Adrenal gland (tissue), 12 donors: ENCODE data around the gene SLC30A3. TPM values are rescaled to one million over a fixed set of nuclear protein-coding genes. Genes with fewer than 3 reads are reported as not detected.

Experiments
- DNase-seq, 7 donors: peaks; one replicate each; pipeline ENCODE4 v3.0.0-alpha.2; 2019 to 2020
- H3K27ac ChIP-seq, 5 donors: fragments of 200-600 bp; sonication (generic) in 4 of 5; 1 replicate in 3 of 5; 2 replicates in 2 of 5; pipeline versions ENCODE4 v1.5.1 to v1.8.0; 2016 to 2020; ENCODE audit warnings: mild to moderate bottlenecking in 1 of 5
- H3K27me3 ChIP-seq: fragments of 200-600 bp; 2 replicates; pipeline ENCODE4 v1.8.0; 2021
- H3K36me3 ChIP-seq, 2 donors: fragments of 200-600 bp; replicated peaks in 1 of 2; 1 replicate in 1 of 2; 2 replicates in 1 of 2; pipeline versions ENCODE4 v1.5.1 to v1.8.0; 2018 to 2022
- H3K4me1 ChIP-seq, 2 donors: fragments of 200-600 bp; replicated peaks in 1 of 2; 1 replicate in 1 of 2; 2 replicates in 1 of 2; pipeline versions ENCODE4 v1.5.1 to v1.8.0; 2018 to 2021
- H3K4me3 ChIP-seq, 4 donors: fragments of 200-600 bp; sonication (generic) in 3 of 4; one replicate each; pipeline ENCODE4 v1.5.1; 2016 to 2018
- H3K9me3 ChIP-seq, 3 donors: fragments of 200-600 bp; sonication (generic) in 1 of 3; replicated peaks in 1 of 3; 1 replicate in 2 of 3; 2 replicates in 1 of 3; pipeline versions ENCODE4 v1.5.1 to v1.8.0; 2016 to 2021
- POLR2A ChIP-seq, 2 donors: fragments of 450-650 bp; IDR thresholded peaks; one replicate each; pipeline ENCODE4 v1.6.1; 2017; ENCODE audit warnings: antibody characterized with exemption in 2 of 2, mild to moderate bottlenecking in 2 of 2, moderate library complexity in 1 of 2
- WGBS, 4 donors: extraction: QIAGEN DNeasy Blood & Tissue Kit in 2 of 4; methylation state at CpG; one replicate each; pipeline versions ENCODE4 v1.1.5 to v1.1.7; 2013 to 2017; 5-methylcytosine and 5-hydroxymethylcytosine counted together
- intact Hi-C, 2 donors: fragments of 100-400 bp; cut with DNase I; formaldehyde crosslinking; loops; one replicate each; pipeline versions ENCODE4 v1.14.1 to v1.15.0; 2022 to 2023
- polyA plus RNA-seq, 3 donors: library from polyadenylated mRNA; stranded (reverse); fragments of 200-250 nt in 2 of 3; fragments of 350-450 nt in 1 of 3; fragmentation: Illumina TruSeq in 1 of 3; extraction: RNeasy Lipid Tissue Mini Kit (QIAGEN cat#74804) in 1 of 3; gene quantifications; one replicate each; pipeline ENCODE4 v1.2.3, GENCODE V29; 2013 to 2014
- total RNA-seq, 9 donors: library from RNA; depleted of rRNA in 4 of 9; stranded (reverse); fragments of >200 nt in 4 of 9; fragments of 120-200 nt in 1 of 9; fragmentation: NEBNext Ultra II Directional in 1 of 9; extraction: Animal tissue kit (Norgen Biotek cat#: 25700) in 1 of 9; gene quantifications; one replicate each; pipeline versions ENCODE4 v1.1.0 to v1.2.4, GENCODE V29; 2013 to 2023
- TF ChIP-seq, protein P1 (sequence below), 6 experiments: fragments of 450-650 bp in 4 of 6; fragments of 200-600 bp in 2 of 6; sonication (generic) in 1 of 6; IDR thresholded peaks; 1 replicate in 5 of 6; 2 replicates in 1 of 6; pipeline versions ENCODE4 v1.5.1 to v1.8.0; 2016 to 2021; ENCODE audit warnings: antibody characterized with exemption in 6 of 6, mild to moderate bottlenecking in 2 of 6, moderate library complexity in 1 of 6
- donor health status: healthy with polysubstance abuse.
- donor health status: Bipolar disorder and iron deficiency.
- donor health status: DM: yes; HTN: yes; CAD: no.
- donor health status: DM: no; HTN: no; CAD: no.
- donor health status: DM: no; HTN: no; CAD: no.
- donor health status: DM: yes; HTN: yes; CAD: no.

Gene SLC30A3
- total and polyA plus RNA-seq, 12 donors: 0.27 to 5.6 (median 1.9) TPM; not detected in 1

DNA sequence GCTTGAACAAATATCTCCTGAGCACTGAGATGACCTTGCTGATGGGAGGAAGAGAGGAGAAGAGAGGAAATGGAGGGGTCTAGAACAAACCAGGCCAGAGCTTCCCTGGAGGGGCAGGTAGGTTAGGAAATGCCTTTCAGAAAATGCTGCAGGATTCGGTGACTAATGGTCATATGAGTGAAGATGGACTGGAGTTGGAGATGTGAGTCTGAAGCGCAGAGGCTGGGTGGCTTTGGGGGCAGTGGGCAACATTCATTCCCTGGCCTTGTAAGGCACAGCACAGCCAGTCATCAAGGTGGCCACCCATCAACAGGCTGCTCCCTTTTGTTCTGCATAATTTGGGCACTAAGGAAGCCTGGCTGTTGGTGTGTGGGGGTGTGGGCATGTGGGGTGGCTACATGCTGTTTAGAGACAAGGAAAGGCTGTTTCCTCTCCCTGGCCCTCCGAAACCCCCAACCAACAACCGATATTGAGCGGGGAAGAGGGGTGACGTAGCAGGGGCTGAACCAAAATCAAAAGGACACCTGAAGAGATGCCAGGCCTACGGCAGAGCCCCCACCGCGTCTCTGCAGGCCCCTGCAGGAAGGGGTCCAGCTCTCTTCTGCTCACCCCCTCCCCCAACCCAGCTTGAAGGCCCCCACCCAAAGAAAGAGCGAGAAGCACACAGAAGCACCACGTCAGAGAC, 1.5 kb downstream of the SLC30A3 start:
- H3K4me3 ChIP-seq: no peak overlapping the region
- H3K4me1 ChIP-seq: peaks cover 23 to 37% of the 10 kb centered on the region in 2 donors
- intact Hi-C loops: no loop called here
- H3K9me3 ChIP-seq: no peaks in the 10 kb centered on the region
- 58 to 68% (median 64%) methylated on average over 11 of the region's 11 CpGs for WGBS, 4 donors
- H3K27ac ChIP-seq: no peak overlapping the region
- no peak for DNase-seq
- H3K27me3 ChIP-seq: peaks cover 7% of the 10 kb centered on the region
- no peaks in the 10 kb centered on the region for H3K36me3 ChIP-seq
- no peak for TF ChIP-seq POLR2A (IDR thresholded peaks at IDR 0.05)
- TF ChIP-seq, protein P1, sequence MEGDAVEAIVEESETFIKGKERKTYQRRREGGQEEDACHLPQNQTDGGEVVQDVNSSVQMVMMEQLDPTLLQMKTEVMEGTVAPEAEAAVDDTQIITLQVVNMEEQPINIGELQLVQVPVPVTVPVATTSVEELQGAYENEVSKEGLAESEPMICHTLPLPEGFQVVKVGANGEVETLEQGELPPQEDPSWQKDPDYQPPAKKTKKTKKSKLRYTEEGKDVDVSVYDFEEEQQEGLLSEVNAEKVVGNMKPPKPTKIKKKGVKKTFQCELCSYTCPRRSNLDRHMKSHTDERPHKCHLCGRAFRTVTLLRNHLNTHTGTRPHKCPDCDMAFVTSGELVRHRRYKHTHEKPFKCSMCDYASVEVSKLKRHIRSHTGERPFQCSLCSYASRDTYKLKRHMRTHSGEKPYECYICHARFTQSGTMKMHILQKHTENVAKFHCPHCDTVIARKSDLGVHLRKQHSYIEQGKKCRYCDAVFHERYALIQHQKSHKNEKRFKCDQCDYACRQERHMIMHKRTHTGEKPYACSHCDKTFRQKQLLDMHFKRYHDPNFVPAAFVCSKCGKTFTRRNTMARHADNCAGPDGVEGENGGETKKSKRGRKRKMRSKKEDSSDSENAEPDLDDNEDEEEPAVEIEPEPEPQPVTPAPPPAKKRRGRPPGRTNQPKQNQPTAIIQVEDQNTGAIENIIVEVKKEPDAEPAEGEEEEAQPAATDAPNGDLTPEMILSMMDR (IDR thresholded peaks at IDR 0.05): no peak

DNA sequence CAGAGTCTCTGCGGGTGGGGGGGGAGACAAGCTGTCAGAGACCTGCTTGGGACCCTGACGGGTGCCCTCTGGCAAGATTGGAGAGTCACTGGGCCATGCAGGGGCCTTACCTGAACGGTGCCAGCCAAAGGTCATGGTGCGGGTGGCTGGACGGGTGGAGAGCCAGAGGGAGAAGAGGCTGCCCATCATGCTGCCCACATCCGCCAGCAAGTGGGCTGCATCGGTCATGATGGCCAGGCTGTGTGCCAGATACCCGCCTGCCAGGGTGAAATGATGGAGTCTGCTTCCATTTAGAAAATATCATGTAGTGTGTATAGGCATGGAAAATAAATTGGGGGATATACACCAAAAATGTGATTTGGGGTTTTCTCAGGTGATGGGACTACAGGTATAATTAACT, 4.8 kb downstream of the SLC30A3 start:
- WGBS, 4 donors: 78 to 89% (median 84%) methylated on average over 5 to 8 of the region's 8 CpGs
- TF ChIP-seq, protein P1 (IDR thresholded peaks at IDR 0.05): no peak
- TF ChIP-seq POLR2A (IDR thresholded peaks at IDR 0.05): no peak
- no peak overlapping the region for H3K4me3 ChIP-seq
- DNase-seq: no peak
- no peaks in the 10 kb centered on the region for H3K36me3 ChIP-seq
- H3K27me3 ChIP-seq: no peaks in the 10 kb centered on the region
- H3K4me1 ChIP-seq: peaks cover 9 to 19% of the 10 kb centered on the region in 2 donors
- no peak overlapping the region for H3K27ac ChIP-seq
- no peaks in the 10 kb centered on the region for H3K9me3 ChIP-seq
- intact Hi-C loops: no loop called here

DNA sequence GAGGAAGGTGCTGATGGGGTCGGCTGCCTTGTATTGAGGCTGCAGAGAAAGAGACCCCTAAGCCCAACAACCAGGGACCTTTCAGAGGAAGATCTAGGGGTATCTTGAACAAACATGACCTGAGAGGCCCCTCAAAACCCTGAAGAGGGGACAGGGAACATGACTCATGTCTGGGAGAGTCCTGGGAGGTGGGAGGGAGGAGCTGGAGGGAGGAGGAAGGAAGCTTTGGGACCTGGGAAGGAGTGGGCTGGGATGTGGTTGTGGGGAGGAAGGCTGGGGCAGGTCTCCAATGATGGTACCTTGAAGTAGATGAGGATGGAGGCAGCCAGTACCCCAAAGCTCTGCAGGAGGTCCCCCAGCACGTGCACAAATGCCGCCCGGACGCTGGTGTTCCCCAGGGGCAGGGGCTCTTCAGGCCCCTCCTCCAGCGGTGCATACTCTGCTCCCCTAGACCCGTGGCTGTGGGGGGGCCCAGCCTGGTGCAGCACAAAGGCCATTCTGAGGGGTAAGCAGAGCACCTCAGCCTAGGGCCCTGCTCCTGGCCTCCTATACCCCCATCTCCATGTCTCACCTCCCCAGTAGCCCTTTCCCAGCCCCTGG, 5.9 kb downstream of the SLC30A3 start:
- TF ChIP-seq, protein P1 (IDR thresholded peaks at IDR 0.05): no peak
- TF ChIP-seq POLR2A (IDR thresholded peaks at IDR 0.05): no peak
- Histone ChIP-seq H3K9me3 (no peaks in the 10 kb centered on the region), H3K36me3 (no peaks in the 10 kb centered on the region), H3K4me1 (peaks cover 0 to 8% of the 10 kb centered on the region in 2 donors), H3K27ac (no peak overlapping the region), H3K27me3 (no peaks in the 10 kb centered on the region), H3K4me3 (no peak overlapping the region)
- intact Hi-C loops: no loop called here
- no peak for DNase-seq
- WGBS, 4 donors: 78 to 94% (median 85%) methylated on average over 7 of the region's 7 CpGs

DNA sequence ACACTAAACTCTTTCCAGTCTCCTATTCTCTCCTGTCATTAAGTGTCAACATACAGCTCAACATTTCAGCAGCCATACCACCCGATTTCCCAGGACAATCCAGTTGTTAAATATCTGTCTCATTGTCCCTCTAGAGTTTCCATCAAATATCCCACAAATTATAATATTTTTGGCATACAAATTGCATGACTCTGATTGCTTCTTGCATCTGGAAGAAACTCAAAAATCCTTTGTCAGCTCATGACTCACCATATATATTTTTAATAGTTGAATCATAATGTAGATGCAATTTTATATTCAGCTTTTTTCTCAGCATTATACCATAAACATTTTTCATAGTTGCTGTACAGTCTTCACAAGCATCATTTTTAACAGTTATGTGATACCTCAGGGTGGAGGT, 7.2 kb downstream of the SLC30A3 start:
- Histone ChIP-seq H3K27ac (no peak overlapping the region), H3K4me3 (no peak overlapping the region), H3K27me3 (no peaks in the 10 kb centered on the region), H3K4me1 (peaks cover 0 to 5% of the 10 kb centered on the region in 2 donors), H3K9me3 (no peaks in the 10 kb centered on the region), H3K36me3 (no peaks in the 10 kb centered on the region)
- 29 to 36% (median 34%) methylated on average over 1 of the region's 1 CpG for WGBS, 4 donors
- intact Hi-C loops: no loop called here
- no peak for DNase-seq
- TF ChIP-seq, protein P1 (IDR thresholded peaks at IDR 0.05): no peak
- no peak for TF ChIP-seq POLR2A (IDR thresholded peaks at IDR 0.05)
